Measurements from ENCODE around the gene EPHA10.

DNA sequence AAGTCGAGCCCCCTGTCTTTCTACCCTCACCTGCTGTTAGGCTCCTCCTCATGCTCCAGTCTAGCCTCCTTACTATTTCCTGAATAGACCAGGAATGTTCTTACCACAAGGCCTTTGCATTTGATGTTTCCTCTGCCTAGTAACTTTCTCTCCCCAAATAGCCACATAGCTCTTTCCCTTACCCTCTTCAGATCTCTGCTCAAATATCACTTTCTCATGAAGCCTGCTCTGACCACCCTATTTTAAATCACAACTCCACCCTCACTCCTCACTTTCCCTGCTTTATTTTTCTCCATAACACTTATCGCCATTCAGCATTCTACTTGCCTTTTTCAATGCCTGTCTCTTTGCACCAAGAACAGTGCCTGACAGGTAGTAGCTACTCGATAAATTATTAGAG is 79.2 kb downstream of the EPHA10 start:
- TF ChIP-seq RAD21 (IDR thresholded peaks at IDR 0.05): no peak
- TF ChIP-seq, protein P1, sequence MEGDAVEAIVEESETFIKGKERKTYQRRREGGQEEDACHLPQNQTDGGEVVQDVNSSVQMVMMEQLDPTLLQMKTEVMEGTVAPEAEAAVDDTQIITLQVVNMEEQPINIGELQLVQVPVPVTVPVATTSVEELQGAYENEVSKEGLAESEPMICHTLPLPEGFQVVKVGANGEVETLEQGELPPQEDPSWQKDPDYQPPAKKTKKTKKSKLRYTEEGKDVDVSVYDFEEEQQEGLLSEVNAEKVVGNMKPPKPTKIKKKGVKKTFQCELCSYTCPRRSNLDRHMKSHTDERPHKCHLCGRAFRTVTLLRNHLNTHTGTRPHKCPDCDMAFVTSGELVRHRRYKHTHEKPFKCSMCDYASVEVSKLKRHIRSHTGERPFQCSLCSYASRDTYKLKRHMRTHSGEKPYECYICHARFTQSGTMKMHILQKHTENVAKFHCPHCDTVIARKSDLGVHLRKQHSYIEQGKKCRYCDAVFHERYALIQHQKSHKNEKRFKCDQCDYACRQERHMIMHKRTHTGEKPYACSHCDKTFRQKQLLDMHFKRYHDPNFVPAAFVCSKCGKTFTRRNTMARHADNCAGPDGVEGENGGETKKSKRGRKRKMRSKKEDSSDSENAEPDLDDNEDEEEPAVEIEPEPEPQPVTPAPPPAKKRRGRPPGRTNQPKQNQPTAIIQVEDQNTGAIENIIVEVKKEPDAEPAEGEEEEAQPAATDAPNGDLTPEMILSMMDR (IDR thresholded peaks at IDR 0.05; ENCODE audit: low read depth, low read length, missing input control): no peak
- no peak for TF ChIP-seq SP1 (IDR thresholded peaks at IDR 0.05)
- TF ChIP-seq JUND (IDR thresholded peaks at IDR 0.05): no peak
- no peak for TF ChIP-seq ZBTB33 (IDR thresholded peaks at IDR 0.05)
- TF ChIP-seq, protein P2, sequence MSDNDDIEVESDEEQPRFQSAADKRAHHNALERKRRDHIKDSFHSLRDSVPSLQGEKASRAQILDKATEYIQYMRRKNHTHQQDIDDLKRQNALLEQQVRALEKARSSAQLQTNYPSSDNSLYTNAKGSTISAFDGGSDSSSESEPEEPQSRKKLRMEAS (IDR thresholded peaks at IDR 0.05): no peak
- TF ChIP-seq, protein P3, sequence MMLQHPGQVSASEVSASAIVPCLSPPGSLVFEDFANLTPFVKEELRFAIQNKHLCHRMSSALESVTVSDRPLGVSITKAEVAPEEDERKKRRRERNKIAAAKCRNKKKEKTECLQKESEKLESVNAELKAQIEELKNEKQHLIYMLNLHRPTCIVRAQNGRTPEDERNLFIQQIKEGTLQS (IDR thresholded peaks at IDR 0.05): no peak
- no peak for TF ChIP-seq RXRA (IDR thresholded peaks at IDR 0.05)
- no peak for TF ChIP-seq GABPA (IDR thresholded peaks at IDR 0.05 in 1 of 2, conservative IDR thresholded peaks at IDR 0.05 in 1 of 2)
- no peak for TF ChIP-seq HNF4G (IDR thresholded peaks at IDR 0.05)
- TF ChIP-seq, protein P4, sequence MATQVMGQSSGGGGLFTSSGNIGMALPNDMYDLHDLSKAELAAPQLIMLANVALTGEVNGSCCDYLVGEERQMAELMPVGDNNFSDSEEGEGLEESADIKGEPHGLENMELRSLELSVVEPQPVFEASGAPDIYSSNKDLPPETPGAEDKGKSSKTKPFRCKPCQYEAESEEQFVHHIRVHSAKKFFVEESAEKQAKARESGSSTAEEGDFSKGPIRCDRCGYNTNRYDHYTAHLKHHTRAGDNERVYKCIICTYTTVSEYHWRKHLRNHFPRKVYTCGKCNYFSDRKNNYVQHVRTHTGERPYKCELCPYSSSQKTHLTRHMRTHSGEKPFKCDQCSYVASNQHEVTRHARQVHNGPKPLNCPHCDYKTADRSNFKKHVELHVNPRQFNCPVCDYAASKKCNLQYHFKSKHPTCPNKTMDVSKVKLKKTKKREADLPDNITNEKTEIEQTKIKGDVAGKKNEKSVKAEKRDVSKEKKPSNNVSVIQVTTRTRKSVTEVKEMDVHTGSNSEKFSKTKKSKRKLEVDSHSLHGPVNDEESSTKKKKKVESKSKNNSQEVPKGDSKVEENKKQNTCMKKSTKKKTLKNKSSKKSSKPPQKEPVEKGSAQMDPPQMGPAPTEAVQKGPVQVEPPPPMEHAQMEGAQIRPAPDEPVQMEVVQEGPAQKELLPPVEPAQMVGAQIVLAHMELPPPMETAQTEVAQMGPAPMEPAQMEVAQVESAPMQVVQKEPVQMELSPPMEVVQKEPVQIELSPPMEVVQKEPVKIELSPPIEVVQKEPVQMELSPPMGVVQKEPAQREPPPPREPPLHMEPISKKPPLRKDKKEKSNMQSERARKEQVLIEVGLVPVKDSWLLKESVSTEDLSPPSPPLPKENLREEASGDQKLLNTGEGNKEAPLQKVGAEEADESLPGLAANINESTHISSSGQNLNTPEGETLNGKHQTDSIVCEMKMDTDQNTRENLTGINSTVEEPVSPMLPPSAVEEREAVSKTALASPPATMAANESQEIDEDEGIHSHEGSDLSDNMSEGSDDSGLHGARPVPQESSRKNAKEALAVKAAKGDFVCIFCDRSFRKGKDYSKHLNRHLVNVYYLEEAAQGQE (IDR thresholded peaks at IDR 0.05): no peak
- TF ChIP-seq YY1 (IDR thresholded peaks at IDR 0.05): no peak
- TF ChIP-seq EGR1 (IDR thresholded peaks at IDR 0.05; ENCODE audit: low read depth in 2 of 2): no peak
- no peak for TF ChIP-seq TAF1 (conservative IDR thresholded peaks at IDR 0.05)

Measured in liver (tissue), 3 donors.